ENCODE data around the gene MSLN.

The MSLN gene

DNA sequence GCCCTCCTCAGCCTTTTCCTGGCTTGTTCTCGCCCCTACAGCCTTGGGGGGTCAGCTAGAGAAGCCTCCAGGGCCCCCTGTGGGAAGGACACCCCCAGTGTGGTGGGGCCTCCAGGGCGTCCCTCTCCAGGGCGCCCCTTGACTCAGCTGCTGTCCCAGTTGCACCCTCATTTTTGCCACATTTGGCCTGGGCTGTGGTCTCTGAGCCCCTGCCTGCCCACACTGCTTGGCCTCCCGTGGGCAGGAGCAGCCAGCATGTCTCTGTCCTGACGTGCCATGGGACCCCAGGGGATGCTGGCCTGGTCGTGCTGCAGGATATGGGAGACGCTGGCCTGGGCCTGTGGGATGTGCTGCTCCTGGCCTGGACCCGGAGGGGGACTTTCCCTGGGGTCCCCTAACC lies 32.9 kb downstream of the MSLN start:
- DNase-seq (ENCODE audit: low spot score): no peak

- DNase-seq (ENCODE audit: low spot score): no peak
Measured at GRCh38 chr16:794091-794822, 33.7 kb downstream of the MSLN start.

DNA sequence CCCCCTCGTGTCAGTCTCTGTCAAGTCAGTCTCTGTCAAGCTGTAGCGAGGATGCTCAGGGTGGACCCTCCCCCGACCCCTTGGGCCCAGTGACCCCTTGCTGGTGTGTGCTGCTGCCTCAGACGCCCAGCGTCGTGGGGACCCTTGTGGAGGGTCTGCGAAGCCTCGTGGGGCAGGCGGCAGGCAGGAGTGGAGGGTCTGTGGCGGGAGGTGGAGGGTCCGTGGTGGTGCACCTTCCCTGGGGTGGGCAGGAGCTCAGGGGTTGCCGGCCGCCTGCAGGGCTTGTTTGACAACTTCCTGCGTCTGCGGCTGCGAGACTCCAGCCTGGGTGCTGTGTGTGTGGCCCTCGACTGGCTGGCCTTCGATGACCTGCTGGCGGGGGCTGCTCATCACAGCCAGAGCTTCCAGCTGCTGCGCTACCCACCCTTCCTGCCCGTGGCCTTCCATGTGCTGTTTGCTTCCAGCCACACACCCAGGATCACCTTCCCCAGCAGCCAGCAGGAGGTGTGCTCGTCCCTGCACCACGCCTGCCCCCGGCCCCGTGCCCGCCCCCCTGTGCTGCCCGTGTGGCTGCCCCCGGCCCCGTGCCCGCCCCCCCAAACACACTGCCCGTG lies 34.4 kb downstream of the MSLN start:
- no peak for DNase-seq (ENCODE audit: low spot score)

- DNase-seq (ENCODE audit: low spot score): no peak
Measured at GRCh38 chr16:795580-796229, 35.2 kb downstream of the MSLN start.

GRCh38 chr16:796296-797119 lies 36.0 kb downstream of the MSLN start:
- no peak for DNase-seq (ENCODE audit: low spot score)

DNA sequence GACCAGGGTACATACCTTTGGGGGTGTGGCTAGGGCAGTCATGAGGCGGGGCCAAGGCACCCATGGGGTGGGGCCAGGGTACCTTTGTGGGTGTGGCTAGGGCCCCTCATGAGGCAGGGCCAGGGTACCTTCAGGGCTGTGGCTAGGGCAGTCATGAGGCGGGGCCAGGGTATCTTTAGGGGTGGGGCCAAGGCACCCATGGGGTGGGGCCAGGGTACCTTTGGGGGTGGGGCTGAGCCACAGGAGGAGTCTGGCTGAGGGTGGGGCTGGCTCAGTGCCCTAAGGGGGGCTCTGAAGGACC lies 36.5 kb downstream of the MSLN start:
- DNase-seq (ENCODE audit: low spot score): peak; percentile 77

DNA sequence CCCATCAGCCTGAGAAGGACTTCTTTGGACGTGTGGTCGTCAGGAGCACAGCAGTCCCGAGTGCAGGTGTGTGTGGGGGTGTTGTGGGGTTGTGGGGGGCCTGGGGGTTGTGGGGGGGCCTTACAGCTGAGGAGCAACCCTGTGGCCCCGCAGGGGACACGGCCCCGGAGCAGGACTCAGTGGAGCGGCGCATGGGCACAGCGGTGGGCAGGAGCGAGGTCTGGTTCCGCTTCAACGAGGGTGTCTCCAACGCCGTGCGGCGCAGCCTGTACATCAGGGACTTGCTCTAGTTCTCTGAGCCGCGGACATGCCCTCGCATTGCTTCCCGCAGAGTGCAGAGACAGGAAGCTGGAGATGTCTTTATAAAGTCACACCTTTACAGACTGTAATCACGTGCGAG lies 37.2 kb downstream of the MSLN start:
- no peak for DNase-seq (ENCODE audit: low spot score)

DNA sequence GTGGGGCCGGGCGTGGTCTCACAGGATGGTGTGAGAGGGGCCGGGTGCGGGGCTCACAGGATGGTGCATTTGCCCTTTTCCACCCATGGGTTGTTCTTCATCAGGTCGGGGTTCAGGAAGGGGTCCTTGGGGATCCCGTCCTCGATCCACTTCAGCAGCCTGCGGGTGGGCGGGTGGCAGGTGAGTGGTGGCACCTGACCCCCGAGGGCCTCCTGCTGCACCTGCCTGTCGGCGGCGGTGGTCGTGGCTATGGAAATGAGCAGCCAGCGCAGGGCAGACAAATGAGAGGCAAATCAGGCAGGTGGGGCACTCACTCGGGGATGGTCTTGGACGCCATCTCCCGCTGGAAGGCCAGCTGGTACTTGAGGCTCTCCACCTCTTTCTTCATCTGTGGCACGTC lies 38.1 kb downstream of the MSLN start:
- no peak for DNase-seq (ENCODE audit: low spot score)

GRCh38 chr16:799111-799947 lies 38.8 kb downstream of the MSLN start:
- DNase-seq (ENCODE audit: low spot score): peak; percentile 28

DNA sequence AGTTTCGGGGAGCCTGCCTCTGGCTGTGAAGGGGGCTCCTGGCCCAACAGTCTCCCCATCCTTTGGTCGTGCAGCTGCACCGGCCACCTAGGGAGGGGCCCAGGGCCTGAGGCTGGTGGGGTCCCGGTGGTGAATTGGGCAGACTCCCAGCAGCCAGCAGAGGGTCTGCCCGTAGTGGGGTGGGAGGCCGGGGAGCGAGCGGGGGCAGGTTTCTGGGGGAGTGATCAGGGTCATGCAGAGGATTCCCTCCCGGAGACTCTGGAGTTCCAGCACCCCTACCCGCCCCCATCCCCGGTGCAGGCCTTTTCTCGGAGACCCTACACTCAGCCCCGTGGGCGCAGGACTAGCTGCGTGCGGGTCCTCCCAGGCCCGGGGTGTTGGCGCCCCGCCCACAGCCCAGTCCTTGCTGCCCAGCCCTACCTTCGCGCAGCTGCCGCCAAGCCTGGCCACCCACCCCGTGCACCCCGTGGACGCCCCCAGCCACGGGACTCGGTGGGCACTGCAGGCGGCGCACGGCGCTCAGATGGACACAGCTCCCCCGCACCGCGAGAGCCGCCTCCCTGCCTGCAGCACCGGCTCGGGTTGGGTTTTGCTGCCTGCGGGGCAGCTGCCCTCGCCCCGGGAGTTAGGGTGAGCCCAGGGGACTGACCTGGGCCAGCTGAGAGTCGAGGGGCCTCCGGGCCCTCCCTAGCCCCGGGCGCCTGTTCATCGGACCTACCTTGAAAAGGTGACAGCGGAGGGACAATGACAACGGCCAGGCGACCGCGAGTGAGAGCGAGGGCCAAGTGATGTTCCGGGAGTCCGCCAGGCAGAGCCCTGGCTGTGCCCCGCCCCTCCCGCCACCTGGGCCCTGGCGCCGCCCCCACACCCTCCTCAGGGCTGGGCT lies 39.7 kb downstream of the MSLN start, which contains the start of gene GNG13:
Gene GNG13, minus strand, starts transcription at position 787 of the 886 bp plus-strand sequence. CDS start 1,657 bp downstream, outside the sequence.
- no peak for DNase-seq (ENCODE audit: low spot score)

GRCh38 chr16:800834-801511 lies 40.4 kb downstream of the MSLN start:
- DNase-seq (ENCODE audit: low spot score): no peak

- no peak for DNase-seq (ENCODE audit: low spot score)
Measured at GRCh38 chr16:801584-802363, 41.2 kb downstream of the MSLN start.

GRCh38 chr16:802461-802860 lies 41.9 kb downstream of the MSLN start:
- no peak for DNase-seq (ENCODE audit: low spot score)

DNA sequence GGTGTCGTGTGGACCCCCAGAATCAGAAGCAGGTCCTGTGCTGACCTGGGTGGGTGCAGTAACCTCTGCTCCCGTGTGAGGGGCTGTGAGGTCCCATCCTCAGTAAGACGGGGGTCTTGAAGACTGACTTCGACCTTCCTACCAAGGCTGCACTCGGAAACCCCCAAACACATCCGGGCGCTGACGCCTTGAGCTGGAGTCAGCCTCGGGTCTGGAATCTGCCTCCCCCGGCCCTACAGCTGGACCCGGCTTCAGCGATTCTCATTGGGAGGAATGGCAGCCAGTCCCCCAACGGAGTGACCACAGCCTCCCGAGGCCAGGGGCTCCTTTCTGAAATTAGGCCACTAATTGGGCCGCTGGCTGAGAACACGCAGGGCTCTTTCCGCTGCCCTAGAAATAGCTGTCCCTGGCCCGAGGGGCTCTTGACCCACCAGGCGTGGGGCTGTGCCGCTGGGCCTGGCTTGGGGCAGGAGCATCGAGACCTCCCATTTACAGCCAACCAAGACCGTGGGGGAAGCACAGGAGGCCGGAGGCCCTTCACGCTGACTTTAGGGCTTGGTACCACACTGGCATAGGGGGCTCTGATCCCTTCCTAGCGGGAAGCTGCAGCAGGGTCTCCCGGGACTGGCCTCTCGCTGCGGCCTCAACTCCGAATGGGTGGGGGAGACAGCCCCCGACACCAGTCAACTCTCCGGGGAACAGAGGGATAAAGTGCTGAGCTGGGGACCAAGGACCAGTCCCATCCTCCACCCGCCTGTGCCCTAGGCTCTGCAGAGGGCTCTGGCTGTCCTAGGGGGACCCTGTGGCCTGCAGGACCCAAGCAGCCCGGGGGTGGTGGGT lies 42.6 kb downstream of the MSLN start:
- DNase-seq (ENCODE audit: low spot score): no peak

GRCh38 chr16:803754-804080 lies 43.2 kb downstream of the MSLN start:
- DNase-seq (ENCODE audit: low spot score): no peak

GRCh38 chr16:804193-805048 lies 43.9 kb downstream of the MSLN start:
- no peak for DNase-seq (ENCODE audit: low spot score)

DNA sequence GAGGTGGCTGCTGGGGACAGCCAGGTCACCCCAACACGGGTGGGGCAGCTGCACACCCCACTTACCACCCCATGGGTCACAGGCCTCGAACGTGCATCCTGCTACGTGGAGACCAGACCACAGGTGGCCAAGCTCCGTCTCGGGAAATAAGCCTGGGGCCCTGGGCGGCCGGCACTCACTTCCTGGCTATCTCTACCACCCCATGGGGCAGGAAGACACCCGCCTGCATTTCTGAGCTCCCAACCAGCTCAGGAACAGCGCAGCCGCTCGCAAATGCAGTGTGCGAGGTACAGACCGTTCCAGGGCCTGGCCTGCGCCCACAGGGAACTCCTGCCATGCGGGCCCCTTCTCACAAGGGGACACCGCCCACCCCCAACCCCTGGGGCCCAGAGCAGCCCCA lies 44.9 kb downstream of the MSLN start:
- no peak for DNase-seq (ENCODE audit: low spot score)

Data from NAMALWA (cell line).